HepG2 (cell line): Measurements from ENCODE around the gene PCBP2. TPM values are rescaled to one million over a fixed set of nuclear protein-coding genes. Genes with fewer than 3 reads are reported as not detected.

Experiments used
- ATF7-NPFF ChIP-seq: sonication (generic); formaldehyde crosslinking; IDR thresholded peaks from 2 replicates; pipeline ENCODE4 v1.8.1; 2023; ENCODE audit warnings: mild to moderate bottlenecking, low read depth, missing genetic modification reagents, moderate library complexity
- DNMT1 ChIP-seq: sonication (generic); formaldehyde crosslinking; IDR thresholded peaks from 2 replicates; pipeline ENCODE4 v1.5.1; 2020; ENCODE audit warnings: mild to moderate bottlenecking, missing genetic modification reagents
- DZIP1 ChIP-seq: sonication (generic); formaldehyde crosslinking; IDR thresholded peaks from 2 replicates; pipeline ENCODE4 v1.5.0; 2020; ENCODE audit warnings: mild to moderate bottlenecking, missing genetic modification reagents
- IKZF4 ChIP-seq: sonication (generic); formaldehyde crosslinking; IDR thresholded peaks from 2 replicates; pipeline ENCODE4 v1.5.1; 2020; ENCODE audit warnings: borderline replicate concordance, mild to moderate bottlenecking, low read depth, missing genetic modification reagents; ENCODE audit errors: not compliant biosample characterization
- PCBP2 ChIP-seq: fragments of 200-400 bp; formaldehyde crosslinking; optimal IDR thresholded peaks from 2 replicates; pipeline ENCODE3; 2018; ENCODE audit warnings: low read length, low read depth; ENCODE audit not compliant: poor library complexity, severe bottlenecking
- PPARG ChIP-seq: conservative IDR thresholded peaks from 2 replicates; pipeline ENCODE4 v1.6.1; 2016; ENCODE audit warnings: missing biosample characterization, missing genetic modification reagents
- SCMH1 ChIP-seq: sonication (generic); formaldehyde crosslinking; IDR thresholded peaks from 2 replicates; pipeline ENCODE4 v1.9.0; 2021; ENCODE audit warnings: missing genetic modification reagents, mild to moderate bottlenecking, borderline replicate concordance
- SNRNP70 ChIP-seq: fragments of 200-400 bp; formaldehyde crosslinking; IDR thresholded peaks from 2 replicates; pipeline ENCODE4 v1.6.1; 2017; ENCODE audit warnings: mild to moderate bottlenecking, low read depth, low read length, moderate library complexity
- TBP ChIP-seq: sonication (generic); formaldehyde crosslinking; IDR thresholded peaks from 2 replicates; pipeline ENCODE4 v1.5.0; 2020; ENCODE audit warnings: missing genetic modification reagents
- TCF12 ChIP-seq, 2 experiments: fragments of 450-650 bp in 1 of 2; sonication (generic) in 1 of 2; formaldehyde crosslinking in 1 of 2; IDR thresholded peaks; 2 replicates each; pipeline versions ENCODE4 v1.6.1 to v1.8.0; 2017 to 2022; ENCODE audit warnings: antibody characterized with exemption in 1 of 2, mild to moderate bottlenecking in 1 of 2, missing genetic modification reagents in 1 of 2, moderate library complexity in 1 of 2
- ZMYM3 ChIP-seq: sonication (generic); formaldehyde crosslinking; IDR thresholded peaks from 2 replicates; pipeline ENCODE4 v1.5.1; 2020; ENCODE audit warnings: mild to moderate bottlenecking, missing genetic modification reagents
- ZNF251 ChIP-seq: sonication (generic); formaldehyde crosslinking; IDR thresholded peaks from 2 replicates; pipeline ENCODE4 v1.9.0; 2021; ENCODE audit warnings: mild to moderate bottlenecking, missing genetic modification reagents
- ZNF282 ChIP-seq: fragments of 450-650 bp; IDR thresholded peaks from 2 replicates; pipeline ENCODE4 v1.6.1; 2018; ENCODE audit not compliant: partially characterized antibody
- ZNF350 ChIP-seq: sonication (generic); formaldehyde crosslinking; IDR thresholded peaks from 2 replicates; pipeline ENCODE4 v1.4.0; 2020; ENCODE audit warnings: mild to moderate bottlenecking, low read depth, missing genetic modification reagents, borderline replicate concordance
- ZNF367 ChIP-seq: sonication (generic); formaldehyde crosslinking; IDR thresholded peaks from 2 replicates; pipeline ENCODE4 v1.4.0; 2020; ENCODE audit warnings: missing genetic modification reagents, borderline replicate concordance
- polyA plus RNA-seq, 8 experiments: library from polyadenylated mRNA; depleted of rRNA in 3 of 8; stranded (reverse) in 7 of 8; unstranded in 1 of 8; fragments of >200 nt; fragmentation: Illumina TruSeq in 4 of 8; extraction: Trizol in 4 of 8; gene quantifications; 2 replicates each; pipeline versions ENCODE4 v1.2.1 to v1.2.3, GENCODE V29; 2011 to 2016; ENCODE audit warnings: low read depth in 4 of 8, missing spikeins in 1 of 8, mixed read lengths in 1 of 8; ENCODE audit not compliant: insufficient read depth in 1 of 8
- total RNA-seq, 5 experiments: library from RNA; depleted of rRNA; stranded (reverse); fragments of >200 nt; fragmentation: Illumina TruSeq; extraction: Trizol; gene quantifications; 2 replicates each; pipeline ENCODE4 v1.2.3, GENCODE V29; 2016; ENCODE audit warnings: low read depth in 1 of 5
- TF ChIP-seq, protein P1 (sequence below): sonication (generic); formaldehyde crosslinking; IDR thresholded peaks from 2 replicates; pipeline ENCODE4; 2020; ENCODE audit warnings: missing genetic modification reagents, mild to moderate bottlenecking, borderline replicate concordance
- TF ChIP-seq, protein P2 (sequence below): sonication (generic); formaldehyde crosslinking; conservative IDR thresholded peaks from 2 replicates; pipeline ENCODE4 v1.4.0; 2020; ENCODE audit warnings: missing genetic modification reagents

The PCBP2 gene
- total and polyA plus RNA-seq, 2 of the 13 experiments (the other 11 are each of a cell fraction or from before 2014, with no cell fraction given) = 154 to 345 TPM

GRCh38 chr12:53500776-53501614 lies 49.1 kb downstream of the PCBP2 start, which contains the start of gene TARBP2 (continued):
- TF ChIP-seq PCBP2 = no peak
- no peak for TF ChIP-seq SNRNP70
- peak; percentile 16; the same call in 1 of the 2 replicates for TF ChIP-seq ATF7-NPFF (CRISPR knock-in tag)
- no peak for TF ChIP-seq TCF12 (IDR thresholded peaks at IDR 0.05)
- 0 out of 2 replicates have a peak, but pooled peaks have one; percentile 28 for TF ChIP-seq TCF12 (CRISPR knock-in tag; IDR thresholded peaks at IDR 0.05)
- no peak for TF ChIP-seq ZNF251
- peak; percentile 99 for TF ChIP-seq TBP (CRISPR knock-in tag)
- TF ChIP-seq DZIP1 (CRISPR knock-in tag) = peak; percentile 91
- TF ChIP-seq, protein P1, sequence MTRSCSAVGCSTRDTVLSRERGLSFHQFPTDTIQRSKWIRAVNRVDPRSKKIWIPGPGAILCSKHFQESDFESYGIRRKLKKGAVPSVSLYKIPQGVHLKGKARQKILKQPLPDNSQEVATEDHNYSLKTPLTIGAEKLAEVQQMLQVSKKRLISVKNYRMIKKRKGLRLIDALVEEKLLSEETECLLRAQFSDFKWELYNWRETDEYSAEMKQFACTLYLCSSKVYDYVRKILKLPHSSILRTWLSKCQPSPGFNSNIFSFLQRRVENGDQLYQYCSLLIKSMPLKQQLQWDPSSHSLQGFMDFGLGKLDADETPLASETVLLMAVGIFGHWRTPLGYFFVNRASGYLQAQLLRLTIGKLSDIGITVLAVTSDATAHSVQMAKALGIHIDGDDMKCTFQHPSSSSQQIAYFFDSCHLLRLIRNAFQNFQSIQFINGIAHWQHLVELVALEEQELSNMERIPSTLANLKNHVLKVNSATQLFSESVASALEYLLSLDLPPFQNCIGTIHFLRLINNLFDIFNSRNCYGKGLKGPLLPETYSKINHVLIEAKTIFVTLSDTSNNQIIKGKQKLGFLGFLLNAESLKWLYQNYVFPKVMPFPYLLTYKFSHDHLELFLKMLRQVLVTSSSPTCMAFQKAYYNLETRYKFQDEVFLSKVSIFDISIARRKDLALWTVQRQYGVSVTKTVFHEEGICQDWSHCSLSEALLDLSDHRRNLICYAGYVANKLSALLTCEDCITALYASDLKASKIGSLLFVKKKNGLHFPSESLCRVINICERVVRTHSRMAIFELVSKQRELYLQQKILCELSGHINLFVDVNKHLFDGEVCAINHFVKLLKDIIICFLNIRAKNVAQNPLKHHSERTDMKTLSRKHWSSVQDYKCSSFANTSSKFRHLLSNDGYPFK (CRISPR knock-in tag) = peak; percentile 90
- no peak for TF ChIP-seq ZNF282
- TF ChIP-seq IKZF4 (CRISPR knock-in tag) = peak; percentile 56
- TF ChIP-seq PPARG (CRISPR knock-in tag) = no peak
- peak; percentile 56; the same call in 1 of the 2 replicates for TF ChIP-seq DNMT1 (CRISPR knock-in tag)
- no peak for TF ChIP-seq SCMH1 (CRISPR knock-in tag)
- TF ChIP-seq, protein P2, sequence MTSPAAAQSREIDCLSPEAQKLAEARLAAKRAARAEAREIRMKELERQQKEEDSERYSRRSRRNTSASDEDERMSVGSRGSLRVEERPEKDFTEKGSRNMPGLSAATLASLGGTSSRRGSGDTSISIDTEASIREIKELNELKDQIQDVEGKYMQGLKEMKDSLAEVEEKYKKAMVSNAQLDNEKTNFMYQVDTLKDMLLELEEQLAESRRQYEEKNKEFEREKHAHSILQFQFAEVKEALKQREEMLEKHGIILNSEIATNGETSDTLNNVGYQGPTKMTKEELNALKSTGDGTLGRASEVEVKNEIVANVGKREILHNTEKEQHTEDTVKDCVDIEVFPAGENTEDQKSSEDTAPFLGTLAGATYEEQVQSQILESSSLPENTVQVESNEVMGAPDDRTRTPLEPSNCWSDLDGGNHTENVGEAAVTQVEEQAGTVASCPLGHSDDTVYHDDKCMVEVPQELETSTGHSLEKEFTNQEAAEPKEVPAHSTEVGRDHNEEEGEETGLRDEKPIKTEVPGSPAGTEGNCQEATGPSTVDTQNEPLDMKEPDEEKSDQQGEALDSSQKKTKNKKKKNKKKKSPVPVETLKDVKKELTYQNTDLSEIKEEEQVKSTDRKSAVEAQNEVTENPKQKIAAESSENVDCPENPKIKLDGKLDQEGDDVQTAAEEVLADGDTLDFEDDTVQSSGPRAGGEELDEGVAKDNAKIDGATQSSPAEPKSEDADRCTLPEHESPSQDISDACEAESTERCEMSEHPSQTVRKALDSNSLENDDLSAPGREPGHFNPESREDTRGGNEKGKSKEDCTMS (CRISPR knock-in tag) = no peak
- no peak for TF ChIP-seq ZNF367 (CRISPR knock-in tag)
- no peak for TF ChIP-seq ZMYM3 (CRISPR knock-in tag)
- peak; percentile 82 for TF ChIP-seq ZNF350 (CRISPR knock-in tag)
